ENCODE data around the gene GPR137B.

DNA sequence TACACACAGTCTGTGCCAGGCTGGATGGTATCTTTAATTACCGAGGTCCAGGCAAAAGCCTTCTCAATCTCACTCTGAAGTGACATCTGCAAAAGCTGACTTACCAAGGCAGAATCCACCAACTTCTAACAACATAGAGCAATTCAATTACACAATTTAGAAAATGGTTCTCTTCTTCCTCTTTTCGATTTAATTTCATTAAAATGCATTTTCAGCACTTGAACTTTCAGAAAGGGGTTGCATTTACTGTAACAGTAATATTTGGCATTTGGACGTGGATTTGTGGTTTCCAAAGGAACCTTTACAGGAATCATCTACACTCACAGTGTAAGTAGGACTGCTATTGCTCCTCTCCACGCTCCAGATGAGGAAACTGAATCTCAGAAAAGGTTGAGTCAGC lies 86.1 kb downstream of the GPR137B start:
- TF ChIP-seq, protein P1, sequence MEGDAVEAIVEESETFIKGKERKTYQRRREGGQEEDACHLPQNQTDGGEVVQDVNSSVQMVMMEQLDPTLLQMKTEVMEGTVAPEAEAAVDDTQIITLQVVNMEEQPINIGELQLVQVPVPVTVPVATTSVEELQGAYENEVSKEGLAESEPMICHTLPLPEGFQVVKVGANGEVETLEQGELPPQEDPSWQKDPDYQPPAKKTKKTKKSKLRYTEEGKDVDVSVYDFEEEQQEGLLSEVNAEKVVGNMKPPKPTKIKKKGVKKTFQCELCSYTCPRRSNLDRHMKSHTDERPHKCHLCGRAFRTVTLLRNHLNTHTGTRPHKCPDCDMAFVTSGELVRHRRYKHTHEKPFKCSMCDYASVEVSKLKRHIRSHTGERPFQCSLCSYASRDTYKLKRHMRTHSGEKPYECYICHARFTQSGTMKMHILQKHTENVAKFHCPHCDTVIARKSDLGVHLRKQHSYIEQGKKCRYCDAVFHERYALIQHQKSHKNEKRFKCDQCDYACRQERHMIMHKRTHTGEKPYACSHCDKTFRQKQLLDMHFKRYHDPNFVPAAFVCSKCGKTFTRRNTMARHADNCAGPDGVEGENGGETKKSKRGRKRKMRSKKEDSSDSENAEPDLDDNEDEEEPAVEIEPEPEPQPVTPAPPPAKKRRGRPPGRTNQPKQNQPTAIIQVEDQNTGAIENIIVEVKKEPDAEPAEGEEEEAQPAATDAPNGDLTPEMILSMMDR (IDR thresholded peaks at IDR 0.05) = no peak
- no peak for TF ChIP-seq POLR2A (IDR thresholded peaks at IDR 0.05)
- no peak for TF ChIP-seq POLR2AphosphoS5 (IDR thresholded peaks at IDR 0.05)
- no peak for TF ChIP-seq EP300 (IDR thresholded peaks at IDR 0.05; ENCODE audit: low read depth)

Measured in transverse colon (tissue), 4 donors.